IMR-90 (cell line): ENCODE measurements around the gene CGRRF1.

ENCODE experiments used
- FOS ChIP-seq: fragments of 150-350 bp; IDR thresholded peaks from 2 replicates; pipeline ENCODE4 v1.6.1; 2016; ENCODE audit warnings: low read depth, low read length
- MAZ ChIP-seq: IDR thresholded peaks from 2 replicates; pipeline ENCODE4 v1.6.1; 2012; ENCODE audit warnings: low read depth, mild to moderate bottlenecking, low read length, improper control_type of control experiment, moderate library complexity, borderline replicate concordance
- MXI1 ChIP-seq: IDR thresholded peaks from 2 replicates; pipeline ENCODE4 v1.6.1; 2012; ENCODE audit warnings: low read depth, mild to moderate bottlenecking, low read length, moderate library complexity, borderline replicate concordance
- POLR2A ChIP-seq: IDR thresholded peaks from 2 replicates; pipeline ENCODE4 v1.6.1; 2012; ENCODE audit warnings: mild to moderate bottlenecking, low read depth, low read length
- RAD21 ChIP-seq: IDR thresholded peaks from 2 replicates; pipeline ENCODE4 v1.6.1; 2012; ENCODE audit warnings: low read length, improper control_type of control experiment
- SMC3 ChIP-seq: fragments of 150-350 bp; IDR thresholded peaks from 2 replicates; pipeline ENCODE4 v1.6.1; 2016; ENCODE audit warnings: low read depth, mild to moderate bottlenecking, antibody characterized with exemption, low read length, moderate library complexity
- USF2 ChIP-seq: fragments of 150-350 bp; IDR thresholded peaks from 2 replicates; pipeline ENCODE4 v1.6.1; 2017; ENCODE audit warnings: mild to moderate bottlenecking, antibody characterized with exemption, low read length, low read depth
- TF ChIP-seq, protein P1 (sequence below): conservative IDR thresholded peaks from 2 replicates; pipeline ENCODE4 v1.5.1; 2012; ENCODE audit warnings: mild to moderate bottlenecking, low read depth, low read length, improper control_type of control experiment

DNA sequence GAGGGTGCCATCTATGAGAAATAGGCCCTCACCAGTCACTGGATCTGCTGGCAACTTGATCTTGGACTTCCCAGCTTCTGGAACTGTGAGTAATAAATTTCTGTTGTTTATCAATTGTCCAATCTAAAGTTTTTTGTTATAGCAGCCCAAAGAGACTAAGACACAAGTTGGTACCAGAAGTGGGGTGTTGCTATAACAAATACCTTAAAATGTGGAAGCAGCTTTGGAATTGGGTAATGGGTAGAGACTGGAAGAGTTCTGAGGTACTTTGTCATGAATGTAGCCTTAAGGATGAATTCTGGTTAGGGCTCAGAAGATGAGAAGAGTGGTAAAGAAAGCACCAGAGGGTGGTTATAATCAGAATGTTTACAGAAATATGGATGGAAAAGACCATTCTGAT lies 42.4 kb upstream of the CGRRF1 start:
- TF ChIP-seq RAD21, result no peak
- TF ChIP-seq, protein P1, sequence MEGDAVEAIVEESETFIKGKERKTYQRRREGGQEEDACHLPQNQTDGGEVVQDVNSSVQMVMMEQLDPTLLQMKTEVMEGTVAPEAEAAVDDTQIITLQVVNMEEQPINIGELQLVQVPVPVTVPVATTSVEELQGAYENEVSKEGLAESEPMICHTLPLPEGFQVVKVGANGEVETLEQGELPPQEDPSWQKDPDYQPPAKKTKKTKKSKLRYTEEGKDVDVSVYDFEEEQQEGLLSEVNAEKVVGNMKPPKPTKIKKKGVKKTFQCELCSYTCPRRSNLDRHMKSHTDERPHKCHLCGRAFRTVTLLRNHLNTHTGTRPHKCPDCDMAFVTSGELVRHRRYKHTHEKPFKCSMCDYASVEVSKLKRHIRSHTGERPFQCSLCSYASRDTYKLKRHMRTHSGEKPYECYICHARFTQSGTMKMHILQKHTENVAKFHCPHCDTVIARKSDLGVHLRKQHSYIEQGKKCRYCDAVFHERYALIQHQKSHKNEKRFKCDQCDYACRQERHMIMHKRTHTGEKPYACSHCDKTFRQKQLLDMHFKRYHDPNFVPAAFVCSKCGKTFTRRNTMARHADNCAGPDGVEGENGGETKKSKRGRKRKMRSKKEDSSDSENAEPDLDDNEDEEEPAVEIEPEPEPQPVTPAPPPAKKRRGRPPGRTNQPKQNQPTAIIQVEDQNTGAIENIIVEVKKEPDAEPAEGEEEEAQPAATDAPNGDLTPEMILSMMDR, result no peak
- no peak for TF ChIP-seq SMC3
- TF ChIP-seq POLR2A, result no peak
- TF ChIP-seq MAZ, result no peak
- no peak for TF ChIP-seq USF2
- no peak for TF ChIP-seq FOS
- no peak for TF ChIP-seq MXI1
